Keratinocyte (primary cell): ENCODE measurements around the gene DNAI2.

Experiments
- CTCF ChIP-seq, 3 experiments: IDR thresholded peaks in 1 of 3; conservative IDR thresholded peaks in 1 of 3; optimal IDR thresholded peaks in 1 of 3; 2 replicates in 2 of 3; 3 replicates in 1 of 3; pipeline versions ENCODE3 to v1.5.1; 2011; ENCODE audit warnings: low read length in 3 of 3, mild to moderate bottlenecking in 3 of 3, moderate library complexity in 2 of 3, control low read depth in 1 of 3, inconsistent platforms in 1 of 3; ENCODE audit not compliant: insufficient read depth in 2 of 3; ENCODE audit errors: extremely low read depth in 1 of 3
- EZH2 ChIP-seq: IDR thresholded peaks from one replicate; pipeline ENCODE4 v1.6.1; 2012; ENCODE audit warnings: inconsistent platforms, mild to moderate bottlenecking, low read length, moderate library complexity

- TF ChIP-seq EZH2 (no peak), CTCF (optimal IDR thresholded peaks at IDR 0.05 in 1 of 3, IDR thresholded peaks at IDR 0.05 in 1 of 3, conservative IDR thresholded peaks at IDR 0.05 in 1 of 3; ENCODE audit: extremely low read depth in 1 of 3, insufficient read depth in 2 of 3, low read length in 3 of 3) (no peak)
Observed at GRCh38 chr17:74328487-74328886, 54.5 kb downstream of the DNAI2 start.
